Vagina (tissue), 2 donors: Measurements from ENCODE around the gene CYFIP1.

Experiments
- POLR2A ChIP-seq, 2 donors: fragments of 450-650 bp; IDR thresholded peaks; one replicate each; pipeline ENCODE4 v1.6.1; 2017; ENCODE audit warnings: antibody characterized with exemption in 2 of 2, mild to moderate bottlenecking in 2 of 2, moderate library complexity in 2 of 2
- POLR2AphosphoS5 ChIP-seq, 2 donors: sonication (generic); formaldehyde crosslinking; IDR thresholded peaks; one replicate each; pipeline ENCODE4 v1.9.0; 2017; ENCODE audit warnings: antibody characterized with exemption in 2 of 2, mild to moderate bottlenecking in 2 of 2, low read depth in 1 of 2; ENCODE audit not compliant: insufficient read depth in 1 of 2
- TF ChIP-seq, protein P1 (sequence below), 3 experiments: fragments of 450-650 bp in 2 of 3; fragments of 200-600 bp in 1 of 3; sonication (generic) in 1 of 3; IDR thresholded peaks; one replicate each; pipeline ENCODE4 v1.5.1; 2017 to 2019; ENCODE audit warnings: antibody characterized with exemption in 3 of 3, mild to moderate bottlenecking in 2 of 3, moderate library complexity in 2 of 3

DNA sequence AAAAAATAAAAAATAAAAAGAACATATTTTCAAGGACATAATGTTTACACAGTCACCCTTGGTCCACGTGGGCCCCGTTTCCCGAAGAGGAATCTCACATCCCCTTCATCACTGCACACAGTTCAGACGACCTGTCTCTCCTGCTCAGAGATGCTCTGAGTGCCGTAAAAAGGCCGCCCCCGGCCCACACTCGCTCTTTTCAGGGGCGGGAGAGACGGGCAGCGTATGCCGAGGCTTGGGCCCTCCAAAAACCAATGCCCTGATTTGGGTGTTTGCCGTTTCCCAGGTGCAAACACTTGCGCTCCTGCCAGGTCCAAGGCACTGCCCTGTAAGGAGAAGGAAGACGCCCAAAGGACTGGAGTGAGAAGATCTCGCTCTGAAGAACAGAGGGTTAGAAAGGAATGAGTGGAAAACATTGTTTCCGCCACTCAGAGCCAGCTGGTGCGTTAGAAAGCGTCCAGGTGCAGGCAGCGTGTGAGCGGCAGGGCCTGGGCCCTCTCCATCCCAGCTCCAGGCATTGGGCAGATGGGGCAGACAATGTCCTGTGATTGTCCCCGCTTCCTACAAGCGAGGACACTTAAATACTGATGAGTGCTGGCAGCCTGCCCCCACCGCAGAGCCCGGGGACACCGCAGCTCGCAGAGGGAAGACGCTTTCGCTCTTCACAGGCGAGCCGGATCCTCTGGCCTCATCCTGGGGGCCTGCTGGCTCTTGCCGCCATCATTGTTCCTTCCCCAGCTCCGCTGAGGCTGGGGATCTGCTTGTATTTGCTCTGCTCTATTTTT is 88.5 kb downstream of the CYFIP1 start:
- TF ChIP-seq, protein P1, sequence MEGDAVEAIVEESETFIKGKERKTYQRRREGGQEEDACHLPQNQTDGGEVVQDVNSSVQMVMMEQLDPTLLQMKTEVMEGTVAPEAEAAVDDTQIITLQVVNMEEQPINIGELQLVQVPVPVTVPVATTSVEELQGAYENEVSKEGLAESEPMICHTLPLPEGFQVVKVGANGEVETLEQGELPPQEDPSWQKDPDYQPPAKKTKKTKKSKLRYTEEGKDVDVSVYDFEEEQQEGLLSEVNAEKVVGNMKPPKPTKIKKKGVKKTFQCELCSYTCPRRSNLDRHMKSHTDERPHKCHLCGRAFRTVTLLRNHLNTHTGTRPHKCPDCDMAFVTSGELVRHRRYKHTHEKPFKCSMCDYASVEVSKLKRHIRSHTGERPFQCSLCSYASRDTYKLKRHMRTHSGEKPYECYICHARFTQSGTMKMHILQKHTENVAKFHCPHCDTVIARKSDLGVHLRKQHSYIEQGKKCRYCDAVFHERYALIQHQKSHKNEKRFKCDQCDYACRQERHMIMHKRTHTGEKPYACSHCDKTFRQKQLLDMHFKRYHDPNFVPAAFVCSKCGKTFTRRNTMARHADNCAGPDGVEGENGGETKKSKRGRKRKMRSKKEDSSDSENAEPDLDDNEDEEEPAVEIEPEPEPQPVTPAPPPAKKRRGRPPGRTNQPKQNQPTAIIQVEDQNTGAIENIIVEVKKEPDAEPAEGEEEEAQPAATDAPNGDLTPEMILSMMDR (IDR thresholded peaks at IDR 0.05) = no peak
- no peak for TF ChIP-seq POLR2A (IDR thresholded peaks at IDR 0.05)
- no peak for TF ChIP-seq POLR2AphosphoS5 (IDR thresholded peaks at IDR 0.05; ENCODE audit: insufficient read depth in 1 of 2, low read depth in 1 of 2)
